ENCODE data around the gene TIGD4.

The TIGD4 gene

GRCh38 chr4:152719801-152720556 is 59.6 kb downstream of the TIGD4 start:
- no peak for DNase-seq

All from SIG-M5 (cell line).